SIG-M5 treated with dmso at 0.1 percent for 504 hours (cell line): ENCODE measurements around the gene POLD4.

Experiments
- DNase-seq: peaks from one replicate; lab custom pipeline; 2025; ENCODE audit not compliant: unreplicated experiment; lab: John Stamatoyannopoulos, UW

POLD4 gene

DNA sequence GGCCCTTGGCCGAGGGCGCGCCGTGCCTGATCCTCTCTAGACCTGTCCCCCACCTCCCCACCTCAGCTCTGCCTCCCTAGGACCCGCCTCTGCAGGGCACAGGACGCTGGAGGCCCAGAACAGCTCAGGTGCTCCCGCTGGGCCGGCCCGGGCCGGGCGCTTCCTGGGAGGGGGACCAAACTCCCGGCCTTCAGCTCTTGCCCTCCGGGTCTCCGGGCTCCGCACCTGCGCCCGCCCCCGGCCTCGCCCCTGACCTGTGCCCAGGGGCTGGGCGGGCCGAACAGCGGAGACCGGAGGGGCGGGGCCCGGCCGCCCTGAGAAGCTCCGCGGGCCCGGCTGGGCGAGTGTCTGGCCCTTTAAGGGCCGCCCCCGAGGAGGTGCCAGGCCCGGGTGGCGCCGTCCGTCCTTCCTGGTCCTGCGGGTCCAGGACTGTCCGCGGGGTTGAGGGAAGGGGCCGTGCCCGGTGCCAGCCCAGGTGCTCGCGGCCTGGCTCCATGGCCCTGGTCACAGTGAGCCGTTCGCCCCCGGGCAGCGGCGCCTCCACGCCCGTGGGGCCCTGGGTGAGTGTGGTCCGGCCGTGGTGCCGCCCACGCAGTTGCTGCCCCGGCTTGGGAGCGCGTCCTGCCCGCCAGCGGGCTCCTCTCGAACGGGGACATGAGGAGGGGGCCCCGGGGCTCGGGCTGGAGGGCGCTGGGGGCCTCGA lies 50.1 kb downstream of the POLD4 start, which contains the start of gene SSH3:
SSH3 (plus strand) TSS at position 399 of the 703 bp plus-strand sequence; CDS start at position 495, 96 bp downstream.
- DNase-seq, result peak; percentile 32

DNA sequence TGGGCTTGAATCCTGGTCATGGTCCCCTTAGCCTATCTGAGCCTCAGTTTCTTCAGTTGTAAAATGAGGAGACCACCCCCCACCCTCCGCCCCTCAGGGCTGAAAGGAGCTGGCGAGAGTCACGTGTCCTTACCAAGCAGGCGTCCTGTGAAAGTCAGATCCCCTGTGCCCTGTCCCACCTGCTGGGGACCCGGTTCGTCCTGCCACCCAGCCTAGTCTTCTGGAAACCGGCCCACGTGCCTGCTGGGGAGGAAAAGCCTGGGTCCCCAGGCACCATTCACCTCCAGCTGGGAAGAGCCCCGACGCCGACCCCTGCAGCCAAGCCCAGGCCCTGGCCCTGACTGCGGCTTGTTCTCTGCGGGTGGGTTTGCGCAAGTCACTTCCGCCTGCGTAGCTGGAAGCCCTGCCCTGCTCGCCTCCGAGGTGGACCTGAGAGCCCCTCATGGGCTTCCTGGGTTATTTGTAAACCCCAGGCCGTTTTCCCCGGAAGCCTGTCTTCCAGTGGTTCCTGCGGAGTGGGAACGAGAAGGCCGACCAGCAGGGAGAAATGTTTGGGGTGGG lies 50.7 kb downstream of the POLD4 start:
- DNase-seq, result peak; percentile 50

DNA sequence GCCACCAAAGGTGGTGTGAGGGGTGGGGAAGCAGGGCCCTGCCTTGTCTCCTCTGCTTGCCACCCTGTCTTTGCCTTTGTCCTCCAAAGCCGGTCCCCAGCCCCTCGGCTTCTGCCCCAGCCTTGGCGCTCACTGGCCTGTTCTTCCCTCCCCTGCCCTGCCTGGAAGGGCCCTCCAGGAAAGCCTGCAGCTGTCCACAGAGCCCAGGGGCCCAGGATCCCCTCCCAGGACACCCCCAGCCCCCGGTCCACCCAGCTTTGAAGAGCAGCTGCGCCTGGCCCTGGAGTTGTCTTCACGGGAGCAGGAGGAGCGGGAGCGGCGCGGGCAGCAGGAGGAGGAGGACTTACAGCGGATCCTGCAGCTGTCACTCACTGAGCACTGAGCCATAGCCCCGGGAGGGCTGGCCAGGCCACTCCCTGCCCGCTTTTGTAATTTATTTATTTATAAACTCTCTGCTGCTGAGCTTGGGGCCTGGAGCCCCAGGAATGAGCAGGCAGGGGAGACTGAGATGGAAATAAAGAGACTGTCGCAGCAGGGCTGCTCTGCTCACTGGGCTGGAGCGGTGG lies 51.3 kb downstream of the POLD4 start:
- peak; percentile 72 for DNase-seq

DNA sequence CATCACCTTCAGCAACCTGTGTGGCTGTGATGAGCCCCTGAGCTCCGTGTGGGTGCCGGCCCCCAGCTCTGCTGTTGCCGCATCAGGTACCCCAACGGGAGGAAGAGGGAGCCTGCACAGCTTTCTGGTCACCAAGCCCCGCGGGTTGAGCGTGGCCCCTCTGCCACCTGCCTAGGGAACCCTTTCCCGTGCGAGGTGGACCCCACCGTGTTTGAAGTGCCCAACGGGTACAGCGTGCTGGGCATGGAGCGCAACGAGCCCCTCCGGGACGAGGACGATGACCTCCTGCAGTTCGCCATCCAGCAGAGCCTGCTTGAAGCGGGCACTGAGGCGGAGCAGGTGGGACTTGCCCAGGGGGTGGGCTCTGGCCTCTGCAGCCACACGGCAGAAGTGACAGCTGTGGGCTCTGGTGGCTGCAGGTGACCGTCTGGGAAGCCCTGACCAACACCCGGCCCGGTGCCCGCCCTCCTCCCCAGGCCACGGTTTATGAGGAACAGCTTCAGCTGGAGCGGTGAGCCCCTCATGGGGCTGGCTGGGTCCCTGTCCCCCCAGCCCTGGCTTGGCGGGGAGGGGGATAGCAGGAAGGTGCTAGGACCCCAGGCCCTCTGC lies 51.9 kb downstream of the POLD4 start:
- DNase-seq, result no peak
